Measurements from ENCODE around the gene CTIF.

Gene CTIF

GRCh38 chr18:48562075-48562474 lies 23.2 kb downstream of the CTIF start:
- Histone ChIP-seq H3K4me2 (ENCODE audit: low read length) (no peak overlapping the region), H4K20me1 (ENCODE audit: insufficient read depth, low read length) (peaks cover 28% of the 10 kb centered on the region), H3K79me2 (ENCODE audit: low read length) (no peaks in the 10 kb centered on the region)

GRCh38 chr18:48563027-48563426 lies 24.2 kb downstream of the CTIF start:
- H3K27ac ChIP-seq (ENCODE audit: low read length) = no peak overlapping the region

More at GRCh38 chr18:48562075-48562474, 23.2 kb downstream of the CTIF start:
- Histone ChIP-seq H3K27me3 (ENCODE audit: low read depth, low read length) (no peaks in the 10 kb centered on the region), H3K27ac (ENCODE audit: low read length) (no peak overlapping the region), H3K36me3 (replicated peaks; ENCODE audit: low read depth, low read length) (no peaks in the 10 kb centered on the region), H3K9ac (ENCODE audit: low read length) (no peak overlapping the region), H3K9me3 (ENCODE audit: insufficient read depth, low read length) (no peaks in the 10 kb centered on the region), H3K4me3 (ENCODE audit: low read length) (no peak overlapping the region), H3K4me1 (ENCODE audit: low read length) (no peaks in the 10 kb centered on the region), H2AFZ (ENCODE audit: low read depth, low read length) (no peak overlapping the region)
- TF ChIP-seq EZH2phosphoT487 (IDR thresholded peaks at IDR 0.05; ENCODE audit: low read depth) = no peak
- TF ChIP-seq CTCF (IDR thresholded peaks at IDR 0.05; ENCODE audit: low read depth, low read length) = no peak; the same call in 1 of the 2 replicates

GRCh38 chr18:48564139-48564538 lies 25.3 kb downstream of the CTIF start:
- H2AFZ ChIP-seq (ENCODE audit: low read depth, low read length) = no peak overlapping the region
- H3K9me3 ChIP-seq (ENCODE audit: insufficient read depth, low read length) = no peaks in the 10 kb centered on the region
- H3K27ac ChIP-seq (ENCODE audit: low read length) = no peak overlapping the region
- no peak overlapping the region for H3K9ac ChIP-seq (ENCODE audit: low read length)
- peaks cover 28% of the 10 kb centered on the region for H4K20me1 ChIP-seq (ENCODE audit: insufficient read depth, low read length)
- no peak overlapping the region for H3K4me3 ChIP-seq (ENCODE audit: low read length)
- TF ChIP-seq CTCF (IDR thresholded peaks at IDR 0.05; ENCODE audit: low read depth, low read length) = no peak
- TF ChIP-seq EZH2phosphoT487 (IDR thresholded peaks at IDR 0.05; ENCODE audit: low read depth) = no peak
- no peaks in the 10 kb centered on the region for H3K36me3 ChIP-seq (replicated peaks; ENCODE audit: low read depth, low read length)
- no peak overlapping the region for H3K4me2 ChIP-seq (ENCODE audit: low read length)
- H3K27me3 ChIP-seq (ENCODE audit: low read depth, low read length) = no peaks in the 10 kb centered on the region
- no peaks in the 10 kb centered on the region for H3K79me2 ChIP-seq (ENCODE audit: low read length)
- H3K4me1 ChIP-seq (ENCODE audit: low read length) = no peaks in the 10 kb centered on the region

More at GRCh38 chr18:48563027-48563426, 24.2 kb downstream of the CTIF start:
- no peak overlapping the region for H3K4me3 ChIP-seq (ENCODE audit: low read length)
- H3K36me3 ChIP-seq (replicated peaks; ENCODE audit: low read depth, low read length) = no peaks in the 10 kb centered on the region
- H3K9me3 ChIP-seq (ENCODE audit: insufficient read depth, low read length) = no peaks in the 10 kb centered on the region
- H3K4me1 ChIP-seq (ENCODE audit: low read length) = no peaks in the 10 kb centered on the region
- H3K79me2 ChIP-seq (ENCODE audit: low read length) = no peaks in the 10 kb centered on the region
- no peaks in the 10 kb centered on the region for H3K27me3 ChIP-seq (ENCODE audit: low read depth, low read length)
- no peak overlapping the region for H3K9ac ChIP-seq (ENCODE audit: low read length)
- no peak overlapping the region for H3K4me2 ChIP-seq (ENCODE audit: low read length)
- H4K20me1 ChIP-seq (ENCODE audit: insufficient read depth, low read length) = peaks cover 28% of the 10 kb centered on the region
- TF ChIP-seq CTCF (IDR thresholded peaks at IDR 0.05; ENCODE audit: low read depth, low read length) = no peak
- TF ChIP-seq EZH2phosphoT487 (IDR thresholded peaks at IDR 0.05; ENCODE audit: low read depth) = no peak
- H2AFZ ChIP-seq (ENCODE audit: low read depth, low read length) = no peak overlapping the region

- no peaks in the 10 kb centered on the region for H3K36me3 ChIP-seq (replicated peaks; ENCODE audit: low read depth, low read length)
- H3K4me2 ChIP-seq (ENCODE audit: low read length) = no peak overlapping the region
- TF ChIP-seq CTCF (IDR thresholded peaks at IDR 0.05; ENCODE audit: low read depth, low read length) = no peak
- no peak for TF ChIP-seq EZH2phosphoT487 (IDR thresholded peaks at IDR 0.05; ENCODE audit: low read depth)
Observed at GRCh38 chr18:48565105-48565504, 26.3 kb downstream of the CTIF start.

More at GRCh38 chr18:48565105-48565504, 26.3 kb downstream of the CTIF start:
- Histone ChIP-seq H4K20me1 (ENCODE audit: insufficient read depth, low read length) (peaks cover 26% of the 10 kb centered on the region), H3K9me3 (ENCODE audit: insufficient read depth, low read length) (no peaks in the 10 kb centered on the region), H3K4me3 (ENCODE audit: low read length) (no peak overlapping the region), H3K79me2 (ENCODE audit: low read length) (no peaks in the 10 kb centered on the region), H2AFZ (ENCODE audit: low read depth, low read length) (no peak overlapping the region), H3K9ac (ENCODE audit: low read length) (no peak overlapping the region), H3K27me3 (ENCODE audit: low read depth, low read length) (no peaks in the 10 kb centered on the region), H3K27ac (ENCODE audit: low read length) (no peak overlapping the region), H3K4me1 (ENCODE audit: low read length) (no peaks in the 10 kb centered on the region)
